Liver (tissue), 9 donors: ENCODE results near the gene RAB3C. TPM values are rescaled to one million over a fixed set of nuclear protein-coding genes. Genes with fewer than 3 reads are reported as not detected.

ENCODE experiments used
- DNase-seq: peaks from one replicate; pipeline ENCODE4 v3.0.0-alpha.2; 2017; ENCODE audit warnings: low spot score
- H3K27ac ChIP-seq, 2 donors: one replicate each; pipeline ENCODE4 v1.7.0; 2013; ENCODE audit warnings: inconsistent platforms in 2 of 2, low read length in 2 of 2, control low read depth in 1 of 2, low read depth in 1 of 2, mild to moderate bottlenecking in 1 of 2
- H3K27me3 ChIP-seq, 4 donors: one replicate each; pipeline versions ENCODE4 v1.6.1 to v1.7.0; 2013; ENCODE audit warnings: low read length in 3 of 4, inconsistent platforms in 1 of 4, mild to moderate bottlenecking in 1 of 4, moderate library complexity in 1 of 4; ENCODE audit not compliant: control insufficient read depth in 4 of 4, insufficient read depth in 4 of 4
- H3K36me3 ChIP-seq, 4 donors: one replicate each; pipeline versions ENCODE4 v1.6.1 to v1.7.0; 2013; ENCODE audit warnings: low read length in 3 of 4, mild to moderate bottlenecking in 3 of 4, low read depth in 1 of 4, moderate library complexity in 1 of 4; ENCODE audit not compliant: control insufficient read depth in 4 of 4, insufficient read depth in 3 of 4
- H3K4me1 ChIP-seq, 4 donors: one replicate each; pipeline versions ENCODE4 v1.6.1 to v1.7.0; 2013; ENCODE audit warnings: low read length in 3 of 4, mild to moderate bottlenecking in 3 of 4, moderate library complexity in 1 of 4; ENCODE audit not compliant: control insufficient read depth in 4 of 4, insufficient read depth in 4 of 4
- H3K4me3 ChIP-seq, 3 donors: one replicate each; pipeline versions ENCODE4 v1.6.1 to v1.7.0; 2013; ENCODE audit warnings: low read length in 3 of 3, control low read depth in 1 of 3, low read depth in 1 of 3, mild to moderate bottlenecking in 1 of 3
- H3K9ac ChIP-seq, 2 donors: one replicate each; pipeline ENCODE4 v1.7.0; 2013; ENCODE audit warnings: low read length in 2 of 2, mild to moderate bottlenecking in 2 of 2, moderate library complexity in 2 of 2, control low read depth in 1 of 2, low read depth in 1 of 2
- H3K9me3 ChIP-seq, 4 donors: one replicate each; pipeline versions ENCODE4 v1.6.1 to v1.7.0; 2013; ENCODE audit warnings: low read length in 3 of 4; ENCODE audit not compliant: control insufficient read depth in 4 of 4
- ATF3 ChIP-seq: IDR thresholded peaks from 2 replicates; pipeline ENCODE4 v1.6.1; 2016; ENCODE audit warnings: antibody characterized with exemption
- CTCF ChIP-seq: fragments of 150-350 bp; IDR thresholded peaks from 2 replicates; pipeline ENCODE4 v1.5.1; 2017; ENCODE audit warnings: improper control_type of control experiment, low read depth, low read length; ENCODE audit not compliant: missing input control
- EGR1 ChIP-seq, 2 donors: IDR thresholded peaks; 2 replicates each; pipeline ENCODE4 v1.6.1; 2016 to 2018; ENCODE audit warnings: antibody characterized with exemption in 2 of 2, low read depth in 2 of 2
- FOXA1 ChIP-seq: IDR thresholded peaks from 2 replicates; pipeline ENCODE4 v1.6.1; 2016; ENCODE audit warnings: antibody characterized with exemption
- FOXA2 ChIP-seq: IDR thresholded peaks from 2 replicates; pipeline ENCODE4 v1.6.1; 2016; ENCODE audit warnings: antibody characterized with exemption
- GABPA ChIP-seq, 2 donors: IDR thresholded peaks in 1 of 2; conservative IDR thresholded peaks in 1 of 2; 2 replicates each; pipeline ENCODE4 v1.6.1; 2016; ENCODE audit warnings: antibody characterized with exemption in 2 of 2, mild to moderate bottlenecking in 1 of 2, moderate library complexity in 1 of 2
- HNF4A ChIP-seq, 2 donors: conservative IDR thresholded peaks; 2 replicates each; pipeline ENCODE4 v1.6.1; 2016; ENCODE audit warnings: antibody characterized with exemption in 2 of 2, mild to moderate bottlenecking in 2 of 2
- MAX ChIP-seq: IDR thresholded peaks from 2 replicates; pipeline ENCODE4 v1.6.1; 2016; ENCODE audit warnings: antibody characterized with exemption
- NR2F2 ChIP-seq: IDR thresholded peaks from 2 replicates; pipeline ENCODE4 v1.6.1; 2016; ENCODE audit warnings: antibody characterized with exemption
- RAD21 ChIP-seq, 2 donors: IDR thresholded peaks; 2 replicates each; pipeline ENCODE4 v1.6.1; 2016; ENCODE audit warnings: antibody characterized with exemption in 2 of 2, mild to moderate bottlenecking in 2 of 2
- RXRA ChIP-seq, 2 donors: IDR thresholded peaks; 2 replicates each; pipeline ENCODE4 v1.6.1; 2017 to 2018; ENCODE audit warnings: antibody characterized with exemption in 2 of 2, mild to moderate bottlenecking in 1 of 2
- SP1 ChIP-seq: IDR thresholded peaks from 2 replicates; pipeline ENCODE4 v1.6.1; 2018; ENCODE audit warnings: antibody characterized with exemption, mild to moderate bottlenecking
- TAF1 ChIP-seq: conservative IDR thresholded peaks from 2 replicates; pipeline ENCODE4 v1.6.1; 2016; ENCODE audit warnings: antibody characterized with exemption, mild to moderate bottlenecking
- WGBS: extraction: QIAGEN DNeasy Blood & Tissue Kit; methylation state at CpG from one replicate; pipeline ENCODE4 v1.1.7; 2013; 5-methylcytosine and 5-hydroxymethylcytosine counted together
- polyA plus RNA-seq, 2 donors: library from polyadenylated mRNA; stranded (reverse) in 1 of 2; unstranded in 1 of 2; fragments of 200-250 nt in 1 of 2; fragments of >200 nt in 1 of 2; fragmentation: Nextera tagmentation in 1 of 2; extraction: Ambion mirVana in 1 of 2; gene quantifications; one replicate each; pipeline versions ENCODE4 v1.2.1 to v1.2.3, GENCODE V29; 2013 to 2015
- total RNA-seq, 2 donors: library from RNA; depleted of rRNA; stranded (reverse); fragments of >200 nt; gene quantifications; one replicate each; pipeline ENCODE4 v1.2.3, GENCODE V29; 2014
- TF ChIP-seq, protein P1 (sequence below): IDR thresholded peaks from 2 replicates; pipeline ENCODE4 v1.6.1; 2016; ENCODE audit warnings: antibody characterized with exemption, mild to moderate bottlenecking
- TF ChIP-seq, protein P2 (sequence below): IDR thresholded peaks from 2 replicates; pipeline ENCODE4 v1.6.1; 2016; ENCODE audit warnings: antibody characterized with exemption
- donor health status: healthy.
- donor health status: healthy.
- donor health status: healthy.
- donor health status: healthy.
- donor health status: healthy.

The RAB3C gene
- total and polyA plus RNA-seq, 4 donors: 0.72 to 4.6 (median 1.3) TPM

- TF ChIP-seq, protein P1, sequence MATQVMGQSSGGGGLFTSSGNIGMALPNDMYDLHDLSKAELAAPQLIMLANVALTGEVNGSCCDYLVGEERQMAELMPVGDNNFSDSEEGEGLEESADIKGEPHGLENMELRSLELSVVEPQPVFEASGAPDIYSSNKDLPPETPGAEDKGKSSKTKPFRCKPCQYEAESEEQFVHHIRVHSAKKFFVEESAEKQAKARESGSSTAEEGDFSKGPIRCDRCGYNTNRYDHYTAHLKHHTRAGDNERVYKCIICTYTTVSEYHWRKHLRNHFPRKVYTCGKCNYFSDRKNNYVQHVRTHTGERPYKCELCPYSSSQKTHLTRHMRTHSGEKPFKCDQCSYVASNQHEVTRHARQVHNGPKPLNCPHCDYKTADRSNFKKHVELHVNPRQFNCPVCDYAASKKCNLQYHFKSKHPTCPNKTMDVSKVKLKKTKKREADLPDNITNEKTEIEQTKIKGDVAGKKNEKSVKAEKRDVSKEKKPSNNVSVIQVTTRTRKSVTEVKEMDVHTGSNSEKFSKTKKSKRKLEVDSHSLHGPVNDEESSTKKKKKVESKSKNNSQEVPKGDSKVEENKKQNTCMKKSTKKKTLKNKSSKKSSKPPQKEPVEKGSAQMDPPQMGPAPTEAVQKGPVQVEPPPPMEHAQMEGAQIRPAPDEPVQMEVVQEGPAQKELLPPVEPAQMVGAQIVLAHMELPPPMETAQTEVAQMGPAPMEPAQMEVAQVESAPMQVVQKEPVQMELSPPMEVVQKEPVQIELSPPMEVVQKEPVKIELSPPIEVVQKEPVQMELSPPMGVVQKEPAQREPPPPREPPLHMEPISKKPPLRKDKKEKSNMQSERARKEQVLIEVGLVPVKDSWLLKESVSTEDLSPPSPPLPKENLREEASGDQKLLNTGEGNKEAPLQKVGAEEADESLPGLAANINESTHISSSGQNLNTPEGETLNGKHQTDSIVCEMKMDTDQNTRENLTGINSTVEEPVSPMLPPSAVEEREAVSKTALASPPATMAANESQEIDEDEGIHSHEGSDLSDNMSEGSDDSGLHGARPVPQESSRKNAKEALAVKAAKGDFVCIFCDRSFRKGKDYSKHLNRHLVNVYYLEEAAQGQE: no peak
These were observed 139.3 kb downstream of the RAB3C start (continued) for GRCh38 chr5:58722160-58722559.

DNA sequence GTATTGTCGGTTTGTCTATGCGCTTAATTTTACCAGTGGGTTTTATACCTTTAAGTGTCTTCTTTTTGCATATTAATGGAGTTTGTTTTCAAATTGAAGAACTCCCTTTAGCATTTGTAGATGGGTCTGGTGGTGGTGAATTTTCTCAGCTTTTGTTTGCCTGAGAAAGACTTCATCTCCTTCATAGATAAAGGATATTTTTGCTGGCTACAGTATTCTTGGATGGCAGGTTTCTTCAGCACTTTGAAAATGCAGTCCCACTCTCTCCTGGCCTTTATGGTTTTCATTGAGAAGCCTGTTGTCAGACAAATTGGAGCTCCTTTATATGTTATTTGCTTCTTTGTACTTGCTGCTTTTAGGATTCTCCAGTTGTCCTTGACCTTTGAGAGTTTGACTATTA lies 142.1 kb downstream of the RAB3C start:
- H3K27me3 ChIP-seq: no peaks in the 10 kb centered on the region
- no peaks in the 10 kb centered on the region for H3K4me1 ChIP-seq
- no peak overlapping the region for H3K9ac ChIP-seq
- H3K27ac ChIP-seq: no peak overlapping the region
- H3K36me3 ChIP-seq: no peaks in the 10 kb centered on the region
- no peak overlapping the region for H3K4me3 ChIP-seq
- TF ChIP-seq GABPA (IDR thresholded peaks at IDR 0.05 in 1 of 2, conservative IDR thresholded peaks at IDR 0.05 in 1 of 2) (no peak), HNF4A (conservative IDR thresholded peaks at IDR 0.05) (no peak), EGR1 (IDR thresholded peaks at IDR 0.05; ENCODE audit: low read depth in 2 of 2) (no peak), MAX (no peak), FOXA1 (no peak), TAF1 (no peak), RXRA (IDR thresholded peaks at IDR 0.05) (no peak), FOXA2 (no peak), NR2F2 (no peak), SP1 (no peak), CTCF (no peak)
- TF ChIP-seq, protein P2, sequence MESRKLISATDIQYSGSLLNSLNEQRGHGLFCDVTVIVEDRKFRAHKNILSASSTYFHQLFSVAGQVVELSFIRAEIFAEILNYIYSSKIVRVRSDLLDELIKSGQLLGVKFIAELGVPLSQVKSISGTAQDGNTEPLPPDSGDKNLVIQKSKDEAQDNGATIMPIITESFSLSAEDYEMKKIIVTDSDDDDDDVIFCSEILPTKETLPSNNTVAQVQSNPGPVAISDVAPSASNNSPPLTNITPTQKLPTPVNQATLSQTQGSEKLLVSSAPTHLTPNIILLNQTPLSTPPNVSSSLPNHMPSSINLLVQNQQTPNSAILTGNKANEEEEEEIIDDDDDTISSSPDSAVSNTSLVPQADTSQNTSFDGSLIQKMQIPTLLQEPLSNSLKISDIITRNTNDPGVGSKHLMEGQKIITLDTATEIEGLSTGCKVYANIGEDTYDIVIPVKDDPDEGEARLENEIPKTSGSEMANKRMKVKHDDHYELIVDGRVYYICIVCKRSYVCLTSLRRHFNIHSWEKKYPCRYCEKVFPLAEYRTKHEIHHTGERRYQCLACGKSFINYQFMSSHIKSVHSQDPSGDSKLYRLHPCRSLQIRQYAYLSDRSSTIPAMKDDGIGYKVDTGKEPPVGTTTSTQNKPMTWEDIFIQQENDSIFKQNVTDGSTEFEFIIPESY: no peak
- 98% methylated on average over 2 of the region's 2 CpGs for WGBS
- H3K9me3 ChIP-seq: peaks cover 0 to 3% (median 0%) of the 10 kb centered on the region in 4 donors
- DNase-seq: no peak

GRCh38 chr5:58731641-58732040 lies 148.8 kb downstream of the RAB3C start:
- 82% methylated on average over 1 of the region's 1 CpG for WGBS

More at GRCh38 chr5:58731641-58732040, 148.8 kb downstream of the RAB3C start:
- H3K4me1 ChIP-seq: no peaks in the 10 kb centered on the region
- no peaks in the 10 kb centered on the region for H3K9me3 ChIP-seq
- H3K27me3 ChIP-seq: no peaks in the 10 kb centered on the region
- no peaks in the 10 kb centered on the region for H3K36me3 ChIP-seq
- no peak overlapping the region for H3K27ac ChIP-seq
- no peak overlapping the region for H3K4me3 ChIP-seq
- no peak for TF ChIP-seq RAD21 (IDR thresholded peaks at IDR 0.05)
- no peak for TF ChIP-seq EGR1 (IDR thresholded peaks at IDR 0.05; ENCODE audit: low read depth in 2 of 2)
- no peak for TF ChIP-seq NR2F2
- no peak for TF ChIP-seq ATF3
- TF ChIP-seq, protein P2: no peak
- TF ChIP-seq RXRA (IDR thresholded peaks at IDR 0.05): no peak
- no peak overlapping the region for H3K9ac ChIP-seq
- DNase-seq: no peak
